RPMI8226 (cell line): Measurements from ENCODE around the gene ZNF12.
"Not testable (repeated sequence)": the region's sequence is repeated elsewhere in the genome, so short reads cannot be mapped to it uniquely, and the experiment has no call there.

Experiments used
- DNase-seq: peaks from one replicate; pipeline ENCODE4 v3.0.0-alpha.2; 2015

Gene ZNF12

GRCh38 chr7:6691103-6691502 lies 15.6 kb downstream of the ZNF12 start:
- no peak for DNase-seq

- DNase-seq, result no peak
Measured at GRCh38 chr7:6680146-6680545, 26.6 kb downstream of the ZNF12 start.

- DNase-seq, result no peak
Measured at GRCh38 chr7:6675807-6676405, 30.8 kb downstream of the ZNF12 start.

GRCh38 chr7:6670851-6671250 lies 35.9 kb downstream of the ZNF12 start:
- not testable (repeated sequence) for DNase-seq

GRCh38 chr7:6658618-6659345 lies 48.0 kb downstream of the ZNF12 start:
- DNase-seq, result no peak

- no peak for DNase-seq
Measured at GRCh38 chr7:6656413-6656812, 50.3 kb downstream of the ZNF12 start.

GRCh38 chr7:6655636-6656385 lies 50.9 kb downstream of the ZNF12 start:
- DNase-seq, result no peak

GRCh38 chr7:6654842-6655610 lies 51.7 kb downstream of the ZNF12 start:
- no peak for DNase-seq

- DNase-seq, result no peak
Measured at GRCh38 chr7:6654113-6654841, 52.5 kb downstream of the ZNF12 start.

- DNase-seq, result no peak
Measured at GRCh38 chr7:6653071-6654003, 53.4 kb downstream of the ZNF12 start.

- DNase-seq, result no peak
Measured at GRCh38 chr7:6652446-6653011, 54.2 kb downstream of the ZNF12 start.

- no peak for DNase-seq
Measured at GRCh38 chr7:6651851-6652445, 54.8 kb downstream of the ZNF12 start.

- no peak for DNase-seq
Measured at GRCh38 chr7:6650521-6651011, 56.2 kb downstream of the ZNF12 start.

- DNase-seq, result no peak
Measured at GRCh38 chr7:6650086-6650485, 56.7 kb downstream of the ZNF12 start.

GRCh38 chr7:6649241-6649961 lies 57.3 kb downstream of the ZNF12 start:
- DNase-seq, result no peak

GRCh38 chr7:6648815-6649104 lies 58.0 kb downstream of the ZNF12 start:
- DNase-seq, result no peak

GRCh38 chr7:6648066-6648814 lies 58.5 kb downstream of the ZNF12 start:
- DNase-seq, result no peak

GRCh38 chr7:6647541-6647940 lies 59.2 kb downstream of the ZNF12 start:
- DNase-seq, result no peak

- DNase-seq, result no peak
Measured at GRCh38 chr7:6647080-6647479, 59.7 kb downstream of the ZNF12 start.
